SHP77 (cell line): Measurements from ENCODE around the gene NTMT2.

Experiments used
- DNase-seq, 2 experiments: peaks; one replicate each; lab custom pipeline; 2025; lab: John Stamatoyannopoulos, UW

Gene NTMT2

DNA sequence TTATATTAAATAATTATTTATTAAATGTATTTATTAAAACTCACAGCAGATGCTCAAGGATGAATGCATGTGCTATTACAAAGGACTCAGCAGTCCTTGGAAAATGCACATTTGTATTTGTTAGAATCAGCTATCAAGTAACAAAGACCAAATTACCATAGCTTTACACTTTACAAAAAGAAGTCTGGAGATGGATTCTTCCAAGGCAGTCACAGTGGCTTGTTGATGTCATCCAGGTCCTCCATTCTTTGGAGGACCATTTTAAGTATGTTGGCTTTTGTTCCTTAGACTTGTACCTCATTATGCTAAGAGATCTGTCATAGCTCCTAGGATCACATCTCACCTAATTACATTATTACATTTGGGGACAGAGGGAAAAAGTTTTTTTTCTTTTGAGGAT, 63.4 kb downstream of the NTMT2 start:
- DNase-seq = no peak

- no peak for DNase-seq
These were observed 64.4 kb downstream of the NTMT2 start for GRCh38 chr1:170210142-170210541.

DNA sequence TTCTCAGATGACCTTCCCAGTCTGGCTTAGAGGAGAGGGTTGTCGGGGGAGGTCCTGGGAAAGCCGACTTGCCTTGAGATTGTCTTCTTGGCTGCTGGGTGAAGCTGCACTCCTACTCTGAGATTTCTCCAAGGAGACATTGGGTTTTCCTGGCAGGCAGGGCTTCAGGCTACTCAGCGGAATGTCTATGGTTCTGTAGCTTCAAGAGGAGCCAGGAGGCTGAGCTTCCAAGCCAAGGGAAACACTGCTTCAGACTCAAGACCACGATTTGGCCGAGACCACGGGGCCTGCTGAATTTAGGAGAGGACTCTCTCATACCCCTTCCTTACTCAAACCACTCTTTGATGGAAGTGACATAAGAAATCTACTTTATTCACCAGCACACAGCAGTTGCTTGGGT, 67.8 kb downstream of the NTMT2 start:
- no peak for DNase-seq

DNA sequence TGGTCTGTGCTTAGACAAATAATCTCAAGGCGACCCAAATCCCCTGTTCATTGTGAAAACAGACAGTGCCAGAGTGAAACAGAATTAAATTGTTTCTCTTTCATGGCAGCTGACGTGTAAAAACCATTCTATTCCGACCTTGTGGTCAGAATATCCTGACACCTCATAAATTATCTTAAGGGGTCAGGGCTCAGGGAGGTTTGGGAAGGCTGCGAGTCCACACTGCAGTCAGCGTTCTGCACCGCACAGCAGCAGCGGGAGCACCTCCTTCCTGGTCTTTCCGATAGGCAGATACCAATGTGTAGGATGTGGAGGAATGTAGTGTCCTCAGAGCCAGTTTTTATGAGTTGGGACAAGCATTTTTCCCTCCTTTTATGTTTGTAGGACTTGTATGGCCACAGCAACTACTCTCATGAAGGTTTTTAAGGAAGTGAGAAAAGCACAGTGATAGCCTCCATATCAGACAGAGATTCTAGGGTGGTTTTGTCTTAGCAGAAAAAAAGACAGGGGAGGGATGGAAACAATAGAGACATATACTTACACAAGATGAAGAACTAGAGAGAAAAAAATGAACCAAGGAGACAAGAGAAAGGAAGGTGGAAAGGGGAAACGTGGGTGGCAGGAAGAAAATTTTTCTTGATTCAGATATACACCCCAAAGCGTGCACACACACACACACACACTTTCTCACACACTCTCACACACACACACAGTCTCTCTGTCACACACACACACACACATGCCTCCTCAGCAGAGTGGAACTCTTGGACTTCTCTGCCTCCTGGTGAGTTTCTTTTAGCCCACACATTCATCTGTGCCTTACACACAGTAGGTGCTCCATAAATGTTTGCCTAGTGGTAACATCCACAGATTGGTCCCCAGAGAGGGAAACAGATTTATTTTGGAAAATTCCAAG, 68.6 kb downstream of the NTMT2 start:
- no peak for DNase-seq

DNA sequence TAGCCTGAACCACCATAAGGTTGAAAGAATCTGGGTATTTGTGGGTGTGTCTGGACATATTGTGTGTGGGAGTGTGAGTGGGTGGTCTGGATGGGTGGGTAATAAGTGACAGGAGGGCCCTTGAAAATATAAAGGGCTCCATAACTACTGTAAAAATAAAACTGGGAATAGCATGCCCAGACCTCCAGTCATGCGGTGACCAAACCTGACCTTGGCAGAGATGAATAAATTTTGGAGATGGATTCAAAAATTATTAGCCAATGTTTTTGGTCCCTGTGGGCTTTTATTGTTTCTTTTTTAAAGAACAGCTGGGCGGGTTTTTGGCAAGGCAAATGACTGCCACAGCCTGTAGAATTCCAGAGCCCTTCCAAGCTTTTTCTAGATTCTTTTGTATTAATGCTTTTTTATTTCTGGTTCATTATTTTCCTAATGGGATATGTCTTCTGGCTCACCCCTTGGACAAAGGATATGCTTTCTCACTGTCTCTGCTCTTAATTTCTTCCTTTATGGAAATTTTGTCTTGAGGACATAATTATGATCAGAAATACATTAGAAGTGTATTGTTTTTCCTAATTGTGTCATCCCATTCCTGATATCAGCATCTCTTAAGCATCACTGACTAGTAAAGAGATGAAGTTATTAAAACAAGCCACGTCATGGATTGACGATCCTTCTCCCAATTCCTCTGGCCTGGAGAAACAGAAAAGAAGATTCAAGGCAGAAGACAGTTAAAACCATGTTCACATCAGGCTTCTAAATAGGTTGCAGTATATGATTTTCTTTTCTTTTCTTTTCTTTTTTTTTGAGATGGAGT, 69.5 kb downstream of the NTMT2 start:
- DNase-seq = no peak

GRCh38 chr1:170217517-170218256, 71.9 kb downstream of the NTMT2 start:
- no peak for DNase-seq

- DNase-seq = no peak
These were observed 72.5 kb downstream of the NTMT2 start for GRCh38 chr1:170218257-170218650.
